DOHH2 (cell line): ENCODE measurements around the gene ADAMTS18.

ENCODE experiments used
- H3F3A ChIP-seq: fragments of 200-600 bp; sonication (generic), shearing (Covaris generic); 2 replicates; pipeline ENCODE4 v1.6.0; 2016; ENCODE audit warnings: antibody characterized with exemption, mild to moderate bottlenecking; ENCODE audit not compliant: control insufficient read depth, insufficient read depth
- H3K27ac ChIP-seq: fragments of 200-600 bp; sonication (generic); 2 replicates; pipeline ENCODE4 v1.5.1; 2014; ENCODE audit warnings: low read depth, mild to moderate bottlenecking, low read length, moderate library complexity
- H3K27me3 ChIP-seq: fragments of 200-600 bp; sonication (generic); 2 replicates; pipeline ENCODE4 v1.6.1; 2014; ENCODE audit warnings: mild to moderate bottlenecking, low read length, mixed read lengths; ENCODE audit not compliant: control insufficient read depth
- H3K36me3 ChIP-seq: fragments of 200-600 bp; sonication (generic); 2 replicates; pipeline ENCODE4 v1.6.1; 2014; ENCODE audit warnings: mild to moderate bottlenecking, low read length, moderate library complexity, mixed read lengths; ENCODE audit not compliant: control insufficient read depth
- H3K4me1 ChIP-seq: fragments of 200-600 bp; sonication (generic); 2 replicates; pipeline ENCODE4 v1.6.1; 2014; ENCODE audit warnings: mild to moderate bottlenecking, low read length, mixed read lengths; ENCODE audit not compliant: control insufficient read depth
- H3K4me2 ChIP-seq: fragments of 200-600 bp; sonication (generic); 2 replicates; pipeline ENCODE4 v1.6.0; 2014; ENCODE audit warnings: mild to moderate bottlenecking, low read length, moderate library complexity
- H3K4me3 ChIP-seq: fragments of 200-600 bp; sonication (generic); 2 replicates; pipeline ENCODE4 v1.5.1; 2014; ENCODE audit warnings: mild to moderate bottlenecking, low read length, mixed read lengths
- H3K79me2 ChIP-seq: fragments of 200-600 bp; sonication (generic); 2 replicates; pipeline ENCODE4 v1.6.1; 2014; ENCODE audit warnings: mild to moderate bottlenecking, low read length, mixed read lengths; ENCODE audit not compliant: control insufficient read depth
- H3K9me2 ChIP-seq: fragments of 200-600 bp; sonication (generic); replicated peaks from 2 replicates; pipeline ENCODE4 v1.6.1; 2014; ENCODE audit warnings: mild to moderate bottlenecking, low read length, mixed read lengths; ENCODE audit not compliant: control insufficient read depth
- H3K9me3 ChIP-seq: fragments of 200-600 bp; sonication (generic); 2 replicates; pipeline ENCODE4 v1.6.1; 2014; ENCODE audit warnings: antibody characterized with exemption, low read length, mixed read lengths; ENCODE audit not compliant: control insufficient read depth, insufficient read depth
- H4K20me1 ChIP-seq: fragments of 200-600 bp; sonication (generic); 2 replicates; pipeline ENCODE4 v1.6.0; 2014; ENCODE audit warnings: low read depth, mild to moderate bottlenecking, antibody characterized with exemption, low read length, moderate library complexity; ENCODE audit not compliant: control insufficient read depth, insufficient read depth
- CTCF ChIP-seq: fragments of 200-600 bp; sonication (generic); IDR thresholded peaks from one replicate; pipeline ENCODE4 v1.5.1; 2014; ENCODE audit warnings: antibody characterized with exemption, mild to moderate bottlenecking, low read depth, low read length; ENCODE audit not compliant: poor library complexity, severe bottlenecking
- EZH2phosphoT487 ChIP-seq: fragments of 200-600 bp; sonication (generic); IDR thresholded peaks from 2 replicates; pipeline ENCODE4 v1.6.1; 2017; ENCODE audit warnings: borderline replicate concordance, mild to moderate bottlenecking, antibody characterized with exemption, low read length, moderate library complexity, mixed read lengths

Gene ADAMTS18

GRCh38 chr16:77434022-77434529 is 758 bp downstream of the ADAMTS18 start:
- Histone ChIP-seq H3K9me3 (no peaks in the 10 kb centered on the region), H3K4me3 (no peak overlapping the region), H3K4me2 (no peak overlapping the region), H3K9me2 (no peaks in the 10 kb centered on the region), H3K27me3 (no peaks in the 10 kb centered on the region), H3K79me2 (no peaks in the 10 kb centered on the region), H4K20me1 (no peaks in the 10 kb centered on the region), H3K4me1 (no peaks in the 10 kb centered on the region), H3K36me3 (no peaks in the 10 kb centered on the region), H3K27ac (no peak overlapping the region), H3F3A (no peaks in the 10 kb centered on the region)
- no peak for TF ChIP-seq CTCF
- no peak for TF ChIP-seq EZH2phosphoT487

GRCh38 chr16:77433146-77433545 is 1.7 kb downstream of the ADAMTS18 start:
- H3K27me3 ChIP-seq, result no peaks in the 10 kb centered on the region

GRCh38 chr16:77432264-77432663 is 2.6 kb downstream of the ADAMTS18 start:
- Histone ChIP-seq H3K9me3 (no peaks in the 10 kb centered on the region), H3K79me2 (no peaks in the 10 kb centered on the region), H3K9me2 (no peaks in the 10 kb centered on the region), H4K20me1 (no peaks in the 10 kb centered on the region), H3K27ac (no peak overlapping the region), H3K4me3 (no peak overlapping the region), H3K36me3 (no peaks in the 10 kb centered on the region), H3K4me2 (no peak overlapping the region), H3K4me1 (no peaks in the 10 kb centered on the region), H3K27me3 (no peaks in the 10 kb centered on the region), H3F3A (no peaks in the 10 kb centered on the region)
- TF ChIP-seq EZH2phosphoT487 (no peak), CTCF (no peak)

More at GRCh38 chr16:77433146-77433545, 1.7 kb downstream of the ADAMTS18 start:
- Histone ChIP-seq H3K79me2 (no peaks in the 10 kb centered on the region), H4K20me1 (no peaks in the 10 kb centered on the region), H3K4me1 (no peaks in the 10 kb centered on the region), H3K4me2 (no peak overlapping the region), H3F3A (no peaks in the 10 kb centered on the region), H3K27ac (no peak overlapping the region), H3K36me3 (no peaks in the 10 kb centered on the region), H3K9me2 (no peaks in the 10 kb centered on the region), H3K4me3 (no peak overlapping the region), H3K9me3 (no peaks in the 10 kb centered on the region)
- TF ChIP-seq CTCF, result no peak
